ENCODE measurements around the gene ASS1.

DNA sequence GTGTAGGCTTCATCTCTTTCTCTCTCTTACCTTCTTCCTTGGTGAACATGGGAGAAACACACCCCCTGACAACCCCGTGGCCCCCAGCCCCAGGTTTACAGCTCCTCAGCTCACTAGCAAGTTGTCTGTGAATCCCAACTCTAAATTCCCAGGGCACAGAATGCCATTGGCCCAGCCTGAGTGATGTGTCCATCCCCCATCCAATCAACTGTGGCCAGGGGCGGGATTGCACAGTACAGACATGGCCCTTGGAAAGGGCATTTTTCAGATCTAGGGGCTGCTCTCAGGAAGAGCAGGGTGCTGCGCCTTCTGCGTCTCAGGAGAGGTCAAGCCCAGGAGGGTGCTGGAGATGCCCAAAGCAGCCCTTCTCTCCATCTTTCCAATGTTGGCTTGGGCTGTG lies 48.2 kb upstream of the ASS1 start:
- TF ChIP-seq POLR2A (IDR thresholded peaks at IDR 0.05; ENCODE audit: low read depth, low read length) = no peak
- no peak for TF ChIP-seq POLR2AphosphoS5 (IDR thresholded peaks at IDR 0.05; ENCODE audit: low read depth, low read length)
- TF ChIP-seq SPI1 (IDR thresholded peaks at IDR 0.05; ENCODE audit: low read depth, low read length) = no peak
- no peak for TF ChIP-seq POU2F2 (IDR thresholded peaks at IDR 0.05; ENCODE audit: low read depth, low read length)
